Activated naive CD4-positive, alpha-beta T cell (primary cell): ENCODE data around the gene PSMG3.
"Not testable (repeated sequence)": the region's sequence is repeated elsewhere in the genome, so short reads cannot be mapped to it uniquely, and the experiment has no call there.

Experiments used
- DNase-seq, 4 experiments: peaks; one replicate each; lab custom pipeline; 2025; lab: John Stamatoyannopoulos, UW

Gene PSMG3

GRCh38 chr7:1596181-1597043 lies 26.6 kb upstream of the PSMG3 start:
- DNase-seq, result no peak

GRCh38 chr7:1595636-1596035 lies 25.8 kb upstream of the PSMG3 start:
- no peak for DNase-seq

GRCh38 chr7:1595027-1595426 lies 25.2 kb upstream of the PSMG3 start:
- DNase-seq, result no peak

- DNase-seq, result no peak
Measured at GRCh38 chr7:1593904-1594421, 24.1 kb upstream of the PSMG3 start.

DNA sequence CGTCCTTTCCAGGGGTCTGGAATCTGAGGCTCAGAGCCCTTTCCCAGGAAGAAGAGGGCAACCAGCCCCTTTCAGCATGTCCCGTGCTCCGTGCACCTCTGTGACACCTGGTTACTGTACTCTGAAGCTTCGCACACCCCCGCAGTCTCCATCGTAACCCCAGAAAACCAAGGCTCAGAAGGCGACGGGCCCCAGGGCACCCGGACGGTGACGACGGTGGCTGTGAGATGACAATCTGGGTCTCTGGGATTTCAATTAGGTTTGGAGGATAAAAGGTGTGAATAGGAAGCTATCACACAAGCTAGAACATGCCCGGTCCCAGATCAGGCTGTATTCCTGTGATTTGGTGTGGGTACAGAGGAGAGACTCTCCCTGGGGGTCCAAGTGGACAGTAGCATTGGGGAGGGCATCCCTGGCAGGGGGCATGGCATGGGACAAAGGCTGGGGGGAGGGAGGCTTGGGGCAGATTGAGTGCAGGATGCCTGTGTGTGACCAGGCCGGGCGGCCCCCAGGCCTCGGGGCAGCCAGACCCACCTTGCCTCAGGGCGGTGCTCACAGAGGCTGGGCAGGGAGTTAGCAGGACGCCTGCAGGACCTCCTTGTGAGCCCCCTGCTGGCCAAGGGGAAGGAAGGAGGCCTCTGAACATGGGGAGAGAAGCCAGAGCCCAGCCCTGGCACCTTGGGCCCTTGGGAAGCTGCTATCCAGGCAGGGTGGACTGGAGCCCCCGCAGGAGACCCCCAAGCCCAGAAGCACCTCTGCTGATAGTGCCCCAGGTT lies 23.4 kb upstream of the PSMG3 start:
- no peak for DNase-seq

DNA sequence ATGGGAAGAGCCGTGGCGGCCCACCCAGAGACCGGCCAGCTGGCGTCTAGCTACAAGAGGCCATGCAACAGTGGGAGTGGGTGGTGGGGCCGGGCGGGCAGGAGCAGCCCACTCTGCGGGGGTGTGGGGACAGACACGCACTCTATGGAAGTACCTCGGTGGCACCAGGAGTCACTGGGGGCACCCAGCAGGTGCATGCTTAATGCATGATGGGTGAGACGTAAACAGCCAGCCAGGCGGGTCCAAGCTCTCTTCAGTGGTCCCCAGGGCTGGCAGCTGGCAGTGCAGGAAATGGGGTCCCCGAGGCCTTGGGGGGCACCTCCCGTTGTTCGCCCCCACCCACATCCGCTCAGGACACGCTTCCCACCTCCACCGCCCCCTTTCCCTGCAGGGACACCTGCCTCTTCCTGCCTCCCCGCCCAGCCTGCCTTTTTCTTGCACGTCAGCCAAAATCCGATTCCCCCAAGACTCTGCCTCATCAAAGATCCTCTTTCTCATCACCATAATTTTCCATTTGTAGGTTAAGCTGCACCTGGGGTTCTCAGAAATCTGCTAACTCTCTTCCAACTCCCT lies 22.6 kb upstream of the PSMG3 start:
- DNase-seq, result no peak

DNA sequence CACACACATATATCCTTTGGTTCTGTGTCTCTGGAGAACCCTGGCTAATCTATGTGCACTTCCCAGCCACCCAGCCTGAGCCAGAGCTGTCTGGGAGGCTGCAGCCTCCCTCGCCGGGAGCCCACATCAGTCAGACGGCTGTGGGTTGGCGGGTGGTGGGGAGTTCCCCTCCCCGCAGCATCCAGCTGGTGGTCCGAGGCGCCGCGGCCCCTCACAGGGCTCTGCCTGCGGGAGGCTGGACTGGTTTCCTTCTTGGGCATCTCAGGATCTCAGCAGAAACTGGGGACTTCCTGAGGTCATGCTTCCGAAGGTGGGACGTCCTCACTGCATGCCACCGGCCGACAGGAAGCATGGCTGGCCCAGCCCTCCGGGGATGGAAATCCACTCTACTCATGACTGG lies 22.0 kb upstream of the PSMG3 start:
- DNase-seq, result no peak

GRCh38 chr7:1591396-1591795 lies 21.6 kb upstream of the PSMG3 start:
- no peak for DNase-seq

- DNase-seq, result no peak
Measured at GRCh38 chr7:1590887-1591286, 21.1 kb upstream of the PSMG3 start.

DNA sequence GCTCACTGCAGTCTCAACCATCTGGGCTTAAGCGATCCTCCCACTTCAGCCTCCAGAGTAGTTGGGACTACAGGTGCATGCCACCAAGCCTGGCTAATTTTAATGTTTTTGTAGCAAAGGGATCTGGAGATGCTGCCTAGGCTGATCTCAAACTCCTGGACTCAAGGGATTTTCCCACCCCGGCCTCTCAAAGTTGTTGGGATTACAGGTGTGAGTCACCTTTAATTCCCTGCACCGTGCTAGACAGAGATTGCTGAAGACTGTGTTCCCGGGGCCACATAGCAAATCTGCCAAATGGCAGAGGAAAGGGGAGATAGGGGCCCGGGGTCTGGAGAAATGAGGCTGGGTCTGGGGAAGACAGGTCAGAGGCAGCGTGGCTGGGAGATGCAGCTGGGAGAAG lies 20.6 kb upstream of the PSMG3 start:
- no peak for DNase-seq

DNA sequence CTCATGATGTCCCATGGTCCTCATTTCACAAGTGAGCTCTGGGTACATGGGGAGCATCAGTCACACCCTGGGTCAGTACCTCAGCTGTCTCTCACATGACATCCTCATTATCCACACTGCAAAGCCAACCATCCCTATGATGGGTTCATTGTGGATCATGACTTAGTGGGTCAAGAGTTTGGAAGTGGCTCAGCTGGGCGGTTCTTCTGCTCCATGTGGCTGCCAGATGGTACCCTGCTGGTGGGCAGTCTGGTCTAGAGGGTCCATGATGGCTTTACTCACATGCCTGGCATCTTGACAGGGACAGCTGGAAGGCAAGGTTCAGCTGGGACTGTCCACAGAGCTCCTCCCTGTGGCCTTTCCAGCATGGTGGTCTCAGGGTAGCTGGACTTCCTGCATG lies 19.1 kb upstream of the PSMG3 start:
- DNase-seq, result no peak

DNA sequence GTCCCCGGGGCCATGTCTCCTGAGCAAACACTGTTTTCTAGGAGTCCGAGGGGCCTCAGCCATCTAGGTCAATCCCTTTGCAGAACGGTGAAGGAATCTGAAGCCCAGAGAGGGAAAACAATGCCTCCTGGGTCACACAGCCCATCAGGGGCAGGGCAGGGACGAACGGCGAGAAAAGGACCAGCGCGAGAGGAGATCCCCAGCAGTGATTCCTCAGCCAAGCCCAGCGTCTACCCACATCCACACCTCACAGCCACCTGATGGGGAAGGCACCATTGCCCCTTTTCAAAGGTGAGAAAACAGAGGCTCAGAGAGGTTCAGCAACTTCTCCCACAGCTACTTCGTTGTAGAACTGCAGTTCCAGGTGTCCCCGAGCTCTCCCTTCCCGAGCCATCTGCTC lies 17.9 kb upstream of the PSMG3 start:
- DNase-seq, result no peak

DNA sequence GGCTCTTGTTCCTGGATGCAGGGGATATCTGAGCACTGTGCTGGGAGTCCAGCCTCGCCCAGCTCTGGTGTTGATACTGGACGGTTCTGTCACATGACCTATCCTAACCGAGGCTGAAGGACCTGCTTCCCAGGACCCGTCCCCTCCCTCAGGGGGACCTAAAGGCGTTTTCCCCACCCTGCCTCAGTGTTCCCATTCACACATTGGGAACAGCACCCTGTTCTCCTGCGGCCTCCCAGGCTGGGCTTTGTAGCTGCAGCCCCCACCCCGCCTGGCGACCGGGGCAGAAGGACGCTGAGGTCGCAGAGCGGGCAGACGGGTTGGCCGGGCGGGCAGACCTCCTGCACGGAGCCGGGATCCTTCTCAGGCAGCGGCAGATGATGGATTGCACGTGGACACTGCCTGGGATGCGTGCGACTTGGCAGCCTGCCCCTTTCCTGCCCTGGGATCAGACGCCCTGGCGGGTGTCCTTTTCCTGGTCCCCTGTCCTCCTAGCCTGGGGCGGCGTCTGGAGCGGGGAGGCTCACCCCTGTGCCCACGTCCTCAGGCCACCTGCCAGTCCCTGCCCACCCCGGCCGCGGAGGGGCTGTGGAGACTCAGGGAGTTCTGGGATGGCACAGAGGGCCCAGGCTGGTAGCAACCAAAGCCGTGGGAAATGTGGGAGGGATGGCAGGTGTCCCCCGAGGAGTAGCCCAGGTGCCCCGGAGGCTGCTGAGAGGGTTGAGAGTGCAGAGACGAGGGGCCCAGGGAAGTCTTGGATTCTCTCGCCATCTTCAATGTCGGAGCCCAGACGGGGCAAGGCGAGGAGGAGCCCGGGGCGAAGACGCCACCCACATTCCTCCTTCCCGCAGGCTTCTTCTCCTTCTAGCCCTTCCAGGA lies 17.2 kb upstream of the PSMG3 start:
- DNase-seq, result no peak

- no peak for DNase-seq
Measured at GRCh38 chr7:1586126-1586826, 16.4 kb upstream of the PSMG3 start.

GRCh38 chr7:1585142-1585981 lies 15.5 kb upstream of the PSMG3 start:
- no peak for DNase-seq

DNA sequence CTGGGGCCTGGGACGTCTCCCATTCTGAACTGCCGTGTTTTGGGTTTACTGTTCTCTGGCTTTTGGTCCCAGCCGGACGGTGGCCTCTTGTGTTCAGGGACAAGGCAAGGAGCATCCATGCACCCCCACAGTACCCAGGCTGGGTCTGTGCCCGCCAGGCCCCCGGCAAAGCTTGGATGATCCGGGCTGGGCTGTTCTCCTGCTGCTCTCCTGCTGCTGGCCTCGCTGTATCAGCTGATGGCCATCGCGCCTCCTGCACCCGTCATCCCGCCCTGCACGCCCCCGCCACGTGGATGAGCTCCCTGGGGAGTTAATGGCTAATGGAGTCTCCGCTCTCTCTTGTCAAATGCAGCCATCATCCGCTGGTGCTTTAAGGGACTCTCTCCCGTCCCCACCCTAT lies 14.9 kb upstream of the PSMG3 start:
- DNase-seq, result no peak

DNA sequence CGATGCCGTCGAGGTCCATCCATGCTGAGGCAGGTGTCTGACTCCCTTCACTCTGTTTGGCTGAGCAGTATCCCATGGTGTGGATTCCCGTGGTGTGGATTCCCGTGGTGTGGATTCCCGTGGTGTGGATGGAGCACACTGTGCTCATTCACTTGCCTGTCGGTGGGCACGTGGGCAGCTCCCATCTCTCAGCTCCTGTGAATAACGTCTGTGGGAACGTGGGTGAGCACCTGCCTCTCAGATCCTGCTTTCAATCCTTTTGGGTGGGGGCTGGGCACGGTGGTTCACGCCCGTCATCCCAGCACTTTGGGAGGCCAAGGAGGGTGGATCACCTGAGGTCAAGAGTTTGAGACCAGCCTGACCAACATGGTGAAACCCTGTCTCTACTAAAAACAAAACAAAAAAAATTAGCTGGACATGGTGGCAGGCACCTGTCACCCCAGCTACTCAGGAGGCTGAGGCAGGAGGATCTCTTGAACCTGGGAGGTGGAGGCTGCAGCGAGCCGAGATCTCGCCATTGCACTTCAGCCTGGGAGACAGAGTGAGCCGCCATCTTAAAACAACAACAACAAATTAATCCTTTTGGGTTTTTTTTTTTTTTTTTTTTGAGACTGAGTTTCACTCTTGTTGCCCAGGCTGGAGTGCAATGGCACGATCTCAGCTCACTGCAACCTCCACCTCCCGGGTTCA lies 13.6 kb upstream of the PSMG3 start:
- DNase-seq, result not testable (repeated sequence)

GRCh38 chr7:1580422-1581030 lies 10.7 kb upstream of the PSMG3 start:
- DNase-seq, result no peak
